GM12878 (cell line): ENCODE measurements around the gene LRRC15. TPM values are rescaled to one million over a fixed set of nuclear protein-coding genes. Genes with fewer than 3 reads are reported as not detected.

Source experiments
- ATAC-seq: fragments of 200-7000 bp; cut with Tn5 transposase; 3 replicates; pipeline ENCODE4 v1.9.1; 2020; ENCODE audit warnings: mild to moderate bottlenecking, moderate library complexity
- BruUV-seq: library from RNA; stranded (reverse); fragments of 400-500 nt; replicated peaks from 2 replicates; lab custom pipeline; 2021; lab: Mats Ljungman, UMichigan
- CTCF ChIA-PET: fragments of 300-600 bp; sonication (Branson Sonifier 250); formaldehyde crosslinking; extraction: SDS; loops from one replicate; lab custom pipeline; 2021; ENCODE audit warnings: inconsistent platforms; lab: Yijun Ruan, JAX
- POLR2A ChIA-PET: fragments of 350-600 bp; formaldehyde crosslinking; extraction: SDS; loops from one replicate; lab custom pipeline; 2021; ENCODE audit warnings: inconsistent platforms; lab: Charles Lee
- RAD21 ChIA-PET: fragments of 300-600 bp; sonication (Branson Sonifier 250); formaldehyde crosslinking; loops from one replicate; lab custom pipeline; 2023; ENCODE audit warnings: antibody characterized with exemption; ENCODE audit not compliant: unreplicated experiment; lab: Charles Lee
- SMC1A ChIA-PET: fragments of 300-600 bp; sonication (Branson Sonifier 250); formaldehyde crosslinking; loops from one replicate; lab custom pipeline; 2023; ENCODE audit not compliant: unreplicated experiment, uncharacterized antibody; lab: Charles Lee
- DNase-seq: peaks from one replicate; pipeline ENCODE4 v3.0.0-alpha.2; 2011; ENCODE audit warnings: low read depth, low spot score
- FAIRE-seq: peaks from 3 replicates; lab custom pipeline; 2011; peaks lifted over from hg19 to GRCh38; lab: Jason Lieb, UNC
- H2AFZ ChIP-seq: 2 replicates; pipeline ENCODE4 v1.6.0; 2011; ENCODE audit warnings: low read depth, low read length, control low read depth; ENCODE audit not compliant: control insufficient read depth
- H3K27ac ChIP-seq: 2 replicates; pipeline ENCODE4 v1.5.1; 2011; ENCODE audit warnings: control low read depth; ENCODE audit not compliant: control insufficient read depth, insufficient read depth
- H3K27me3 ChIP-seq, 2 experiments: replicated peaks in 1 of 2; 2 replicates each; pipeline versions ENCODE4 v1.6.0 to v1.6.1; 2011; ENCODE audit warnings: low read length in 1 of 2; ENCODE audit not compliant: control insufficient read depth in 2 of 2, insufficient read depth in 2 of 2
- H3K36me3 ChIP-seq, 2 experiments: 2 replicates each; pipeline ENCODE4 v1.5.1; 2011; ENCODE audit warnings: low read length in 1 of 2; ENCODE audit not compliant: control insufficient read depth in 2 of 2, insufficient read depth in 2 of 2
- H3K4me1 ChIP-seq: 2 replicates; pipeline ENCODE4 v1.6.1; 2011; ENCODE audit warnings: mild to moderate bottlenecking, low read length, moderate library complexity, mixed read lengths; ENCODE audit not compliant: control insufficient read depth, insufficient read depth
- H3K4me2 ChIP-seq: 2 replicates; pipeline ENCODE4 v1.6.0; 2011; ENCODE audit warnings: control low read depth; ENCODE audit not compliant: control insufficient read depth, insufficient read depth
- H3K4me3 ChIP-seq: fragments of 200-600 bp; sonication (generic); 2 replicates; pipeline ENCODE4 v1.5.1; 2016
- H3K79me2 ChIP-seq: 2 replicates; pipeline ENCODE4 v1.6.0; 2011; ENCODE audit warnings: low read length; ENCODE audit not compliant: control insufficient read depth, insufficient read depth
- H3K9ac ChIP-seq: 2 replicates; pipeline ENCODE4 v1.8.0; 2011; ENCODE audit warnings: low read length, control low read depth, mixed read lengths; ENCODE audit not compliant: control insufficient read depth, insufficient read depth
- H3K9me3 ChIP-seq: replicated peaks from 3 replicates; pipeline ENCODE4 v1.5.1; 2011; ENCODE audit warnings: mild to moderate bottlenecking, low read length; ENCODE audit not compliant: control insufficient read depth, insufficient read depth
- H4K20me1 ChIP-seq: 2 replicates; pipeline ENCODE4 v1.6.0; 2011; ENCODE audit not compliant: control insufficient read depth, insufficient read depth
- CHD1 ChIP-seq: IDR thresholded peaks from 2 replicates; pipeline ENCODE4 v1.6.1; 2012; ENCODE audit warnings: low read depth, low read length, improper control_type of control experiment
- CREB1 ChIP-seq: IDR thresholded peaks from 2 replicates; pipeline ENCODE4 v1.6.1; 2012; ENCODE audit warnings: low read depth, mild to moderate bottlenecking, inconsistent platforms
- CREM ChIP-seq: IDR thresholded peaks from 2 replicates; pipeline ENCODE4 v1.6.1; 2014; ENCODE audit warnings: antibody characterized with exemption, low read depth
- EED ChIP-seq: sonication (generic); IDR thresholded peaks from 2 replicates; pipeline ENCODE4 v1.6.1; 2016; ENCODE audit warnings: antibody characterized with exemption, low read depth
- GATAD2B ChIP-seq: fragments of 450-650 bp; conservative IDR thresholded peaks from 2 replicates; pipeline ENCODE4 v1.6.1; 2017; ENCODE audit warnings: low read depth, mild to moderate bottlenecking, moderate library complexity
- IRF4 ChIP-seq: IDR thresholded peaks from 2 replicates; pipeline ENCODE4 v1.6.1; 2011; ENCODE audit warnings: low read depth, low read length
- JUND ChIP-seq: IDR thresholded peaks from 2 replicates; pipeline ENCODE4 v1.6.1; 2012; ENCODE audit warnings: low read depth, mild to moderate bottlenecking, low read length, improper control_type of control experiment, moderate library complexity
- MEF2B ChIP-seq: fragments of 450-650 bp; IDR thresholded peaks from 2 replicates; pipeline ENCODE4 v1.6.1; 2018; ENCODE audit warnings: mild to moderate bottlenecking, moderate library complexity; ENCODE audit not compliant: partially characterized antibody, poor library complexity, severe bottlenecking
- MTA2 ChIP-seq: fragments of 450-650 bp; IDR thresholded peaks from 2 replicates; pipeline ENCODE4 v1.6.1; 2016; ENCODE audit warnings: low read depth, mild to moderate bottlenecking, moderate library complexity
- NR2F1 ChIP-seq: fragments of 450-650 bp; conservative IDR thresholded peaks from 2 replicates; pipeline ENCODE4 v1.6.1; 2017; ENCODE audit warnings: mild to moderate bottlenecking
- NRF1 ChIP-seq: conservative IDR thresholded peaks from 2 replicates; pipeline ENCODE4 v1.6.1; 2011; ENCODE audit warnings: mild to moderate bottlenecking, low read depth, low read length, improper control_type of control experiment
- PML ChIP-seq: IDR thresholded peaks from 2 replicates; pipeline ENCODE4 v1.6.1; 2012; ENCODE audit warnings: low read length, inconsistent platforms
- YY1 ChIP-seq: IDR thresholded peaks from 2 replicates; pipeline ENCODE4 v1.6.1; 2011; ENCODE audit warnings: low read depth, mild to moderate bottlenecking, low read length
- ZSCAN29 ChIP-seq: fragments of 450-650 bp; IDR thresholded peaks from 2 replicates; pipeline ENCODE4 v1.6.1; 2017; ENCODE audit warnings: mild to moderate bottlenecking, moderate library complexity
- WGBS: methylation state at CpG from one replicate; pipeline ENCODE4 v1.1.6; 2016; ENCODE audit warnings: low lambda C conversion rate; ENCODE audit not compliant: insufficient replicate concordance, insufficient coverage; ENCODE audit errors: missing lambda C conversion rate; 5-methylcytosine and 5-hydroxymethylcytosine counted together
- in situ Hi-C: fragments of 300-500 bp; cut with MboI; formaldehyde crosslinking; loops from 9 replicates; pipeline ENCODE4 v1.14.3; 2018; ENCODE audit warnings: mixed read lengths
- intact Hi-C: fragments of 100-400 bp; cut with micrococcal nuclease; formaldehyde crosslinking; loops from one replicate; pipeline ENCODE4 v1.14.2; 2022; ENCODE audit not compliant: unreplicated experiment
- polyA plus RNA-seq, 11 experiments: library from polyadenylated mRNA; depleted of rRNA in 4 of 11; unstranded in 6 of 11; stranded (reverse) in 5 of 11; fragments of >200 nt; fragmentation: Nextera tagmentation in 4 of 11; fragmentation: Illumina TruSeq in 1 of 11; extraction: Ambion mirVana in 4 of 11; extraction: Trizol in 1 of 11; gene quantifications; 1 replicate in 1 of 11; 2 replicates in 10 of 11; pipeline versions ENCODE4 v1.2.1 to v1.2.3, GENCODE V29; 2011 to 2016; ENCODE audit warnings: inconsistent platforms in 2 of 11, missing spikeins in 2 of 11, low read depth in 1 of 11
- total RNA-seq, 4 experiments: library from RNA; depleted of rRNA in 3 of 4; stranded (reverse); fragments of >200 nt in 3 of 4; fragmentation: Illumina TruSeq in 1 of 4; extraction: Trizol in 1 of 4; gene quantifications; 2 replicates each; pipeline versions ENCODE4 v1.2.1 to v1.2.3, GENCODE V29; 2013 to 2021
- TF ChIP-seq, protein P1 (sequence below): fragments of 450-650 bp; IDR thresholded peaks from 2 replicates; pipeline ENCODE4 v1.6.1; 2017; ENCODE audit warnings: low read depth, mild to moderate bottlenecking, moderate library complexity
- TF ChIP-seq, protein P2 (sequence below): IDR thresholded peaks from 2 replicates; pipeline ENCODE4 v1.6.1; 2012; ENCODE audit warnings: low read depth, low read length, improper control_type of control experiment

The LRRC15 gene
- total and polyA plus RNA-seq, 10 of the 15 experiments (the other 5 are each of a cell fraction or from before 2014, with no cell fraction given), result not detected

DNA sequence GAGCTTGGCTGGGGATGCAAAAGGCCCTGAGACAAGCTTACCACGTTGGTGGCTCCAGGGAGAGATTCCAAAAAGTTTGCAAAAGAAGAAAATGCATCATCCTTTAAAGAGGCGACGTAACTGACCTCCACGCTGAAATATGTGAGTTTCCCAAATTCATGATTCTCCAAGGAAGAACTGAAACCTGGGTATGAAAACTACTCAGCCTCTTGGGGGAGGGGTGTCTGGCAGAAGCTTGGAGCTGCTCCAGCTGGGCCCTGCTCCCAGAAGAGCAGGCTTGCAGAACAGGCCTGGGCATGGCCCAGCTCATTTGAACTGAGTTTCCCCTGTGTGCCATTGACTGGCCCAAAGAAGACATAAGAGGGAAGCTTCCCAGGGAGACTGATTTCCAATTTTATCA is 39.0 kb downstream of the LRRC15 start (continued):
- TF ChIP-seq, protein P1, sequence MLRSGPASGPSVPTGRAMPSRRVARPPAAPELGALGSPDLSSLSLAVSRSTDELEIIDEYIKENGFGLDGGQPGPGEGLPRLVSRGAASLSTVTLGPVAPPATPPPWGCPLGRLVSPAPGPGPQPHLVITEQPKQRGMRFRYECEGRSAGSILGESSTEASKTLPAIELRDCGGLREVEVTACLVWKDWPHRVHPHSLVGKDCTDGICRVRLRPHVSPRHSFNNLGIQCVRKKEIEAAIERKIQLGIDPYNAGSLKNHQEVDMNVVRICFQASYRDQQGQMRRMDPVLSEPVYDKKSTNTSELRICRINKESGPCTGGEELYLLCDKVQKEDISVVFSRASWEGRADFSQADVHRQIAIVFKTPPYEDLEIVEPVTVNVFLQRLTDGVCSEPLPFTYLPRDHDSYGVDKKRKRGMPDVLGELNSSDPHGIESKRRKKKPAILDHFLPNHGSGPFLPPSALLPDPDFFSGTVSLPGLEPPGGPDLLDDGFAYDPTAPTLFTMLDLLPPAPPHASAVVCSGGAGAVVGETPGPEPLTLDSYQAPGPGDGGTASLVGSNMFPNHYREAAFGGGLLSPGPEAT, result no peak
- TF ChIP-seq MEF2B, result no peak

DNA sequence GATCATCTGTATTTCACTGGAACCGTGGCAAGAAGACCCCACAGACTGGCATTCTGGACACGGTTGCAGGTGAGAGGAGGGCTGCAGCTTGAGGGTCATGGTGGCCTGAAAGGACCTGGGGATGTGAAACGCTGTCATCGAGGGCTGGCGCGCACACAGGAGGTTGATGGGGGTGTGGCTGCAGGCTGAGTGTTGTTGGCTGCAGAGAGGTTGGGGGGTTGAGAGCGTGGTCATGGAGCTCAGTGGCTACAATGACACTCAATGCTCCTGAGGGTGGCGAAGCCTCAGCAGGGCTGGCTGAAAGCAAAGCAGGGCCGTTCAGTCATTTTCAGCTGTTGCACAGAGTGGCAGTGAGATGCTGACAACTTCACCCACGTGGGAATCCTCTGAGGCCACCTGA is 39.4 kb downstream of the LRRC15 start:
- in situ Hi-C loops, result loop anchor here (5.0 to 10.0 kb wide), 2 partner anchors 262 to 925 kb away; no protein-coding TSS in a partner anchor
- FAIRE-seq, result no peak
- Histone ChIP-seq H3K79me2 (no peaks in the 10 kb centered on the region), H3K9ac (no peak overlapping the region), H3K36me3 (no peaks in the 10 kb centered on the region), H3K9me3 (peaks cover 3% of the 10 kb centered on the region; the same call in 2 of the 3 replicates), H3K4me2 (no peak overlapping the region), H4K20me1 (no peaks in the 10 kb centered on the region), H3K4me3 (no peak overlapping the region), H3K4me1 (no peaks in the 10 kb centered on the region), H3K27me3 (peaks cover 0 to 7% of the 10 kb centered on the region in 2 experiments; a peak in 3 of 4 replicates), H3K27ac (no peak overlapping the region), H2AFZ (no peak overlapping the region)
- 43% methylated on average over 10 of the region's 10 CpGs for WGBS
- BruUV-seq, result no TSS peak
- no peak for ATAC-seq
- CTCF ChIA-PET, result interaction anchor here (0.8 to 1.9 kb wide), 2 partner anchors 14 to 75 kb away, joined by 5 to 6 read pairs; no protein-coding TSS in a partner anchor
- SMC1A ChIA-PET, result interaction anchor here (1.4 kb wide), 1 partner anchor 243 kb away, joined by 3 read pairs; no protein-coding TSS in a partner anchor
- RAD21 ChIA-PET, result no interaction called here
- POLR2A ChIA-PET, result no interaction called here
- DNase-seq, result no peak
- intact Hi-C loops, result loop anchor here (5.0 to 10.0 kb wide), 2 partner anchors 262 to 935 kb away; no protein-coding TSS in a partner anchor
- TF ChIP-seq MTA2 (no peak), IRF4 (no peak), PML (no peak), JUND (no peak), YY1 (no peak), ZSCAN29 (no peak), CHD1 (no peak), GATAD2B (no peak), CREB1 (no peak), NR2F1 (no peak), EED (no peak), NRF1 (no peak), CREM (no peak)
- TF ChIP-seq, protein P2, sequence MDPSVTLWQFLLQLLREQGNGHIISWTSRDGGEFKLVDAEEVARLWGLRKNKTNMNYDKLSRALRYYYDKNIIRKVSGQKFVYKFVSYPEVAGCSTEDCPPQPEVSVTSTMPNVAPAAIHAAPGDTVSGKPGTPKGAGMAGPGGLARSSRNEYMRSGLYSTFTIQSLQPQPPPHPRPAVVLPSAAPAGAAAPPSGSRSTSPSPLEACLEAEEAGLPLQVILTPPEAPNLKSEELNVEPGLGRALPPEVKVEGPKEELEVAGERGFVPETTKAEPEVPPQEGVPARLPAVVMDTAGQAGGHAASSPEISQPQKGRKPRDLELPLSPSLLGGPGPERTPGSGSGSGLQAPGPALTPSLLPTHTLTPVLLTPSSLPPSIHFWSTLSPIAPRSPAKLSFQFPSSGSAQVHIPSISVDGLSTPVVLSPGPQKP, result no peak
